Left kidney (tissue), 2 donors: ENCODE data around the gene C10orf67. TPM values are rescaled to one million over a fixed set of nuclear protein-coding genes. Genes with fewer than 3 reads are reported as not detected.

Experiments
- DNase-seq: peaks from one replicate; pipeline ENCODE4 v3.0.0-alpha.2; 2013
- polyA plus RNA-seq: library from polyadenylated mRNA; unstranded; fragments of 120-200 nt; gene quantifications from one replicate; pipeline ENCODE4 v1.2.1, GENCODE V29; 2013; ENCODE audit not compliant: insufficient read length

Gene C10orf67
- polyA plus RNA-seq, 1 donor: 2.7 TPM

DNA sequence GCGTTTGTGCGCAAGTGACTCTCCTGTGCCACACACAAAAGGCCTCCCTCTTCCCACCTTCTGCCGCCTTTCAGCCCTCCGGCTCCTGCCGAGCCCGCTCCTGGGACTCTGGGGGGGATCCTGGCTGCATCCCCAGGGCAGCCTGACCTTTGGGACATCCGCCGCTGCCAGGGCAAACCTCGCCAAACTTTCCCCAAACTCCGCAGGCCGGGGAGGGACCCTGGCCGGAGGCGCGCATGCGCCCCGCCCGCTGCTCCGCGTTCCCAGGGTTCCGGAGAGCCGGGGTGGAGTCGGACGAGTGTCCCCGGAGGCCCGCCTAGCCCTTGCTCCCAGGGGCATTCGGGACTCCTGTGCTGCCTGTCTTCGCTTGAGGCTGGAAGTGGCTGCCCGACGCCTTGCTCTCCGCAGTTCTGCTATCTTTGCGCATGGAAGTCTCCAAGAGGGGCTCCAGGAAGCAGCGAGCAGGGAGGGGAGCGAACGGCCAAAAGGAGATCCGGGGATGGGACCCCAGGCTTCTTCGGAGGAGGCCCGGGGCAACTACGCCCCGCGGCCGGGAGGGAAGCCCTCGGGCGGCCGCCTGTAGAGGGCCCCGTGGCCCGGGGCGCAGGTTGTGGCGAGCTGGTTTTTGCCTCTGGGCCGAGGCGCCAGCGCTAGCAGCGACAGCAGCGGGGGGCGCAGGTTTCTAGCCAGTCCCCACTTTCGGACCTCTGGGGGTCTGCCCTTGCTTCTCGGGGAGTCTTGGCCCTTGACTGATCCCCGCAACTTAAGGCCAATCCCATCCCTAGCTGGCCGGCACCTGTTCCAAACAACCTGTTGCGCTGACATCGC lies 145.4 kb downstream of the C10orf67 start:
- no peak for DNase-seq

DNA sequence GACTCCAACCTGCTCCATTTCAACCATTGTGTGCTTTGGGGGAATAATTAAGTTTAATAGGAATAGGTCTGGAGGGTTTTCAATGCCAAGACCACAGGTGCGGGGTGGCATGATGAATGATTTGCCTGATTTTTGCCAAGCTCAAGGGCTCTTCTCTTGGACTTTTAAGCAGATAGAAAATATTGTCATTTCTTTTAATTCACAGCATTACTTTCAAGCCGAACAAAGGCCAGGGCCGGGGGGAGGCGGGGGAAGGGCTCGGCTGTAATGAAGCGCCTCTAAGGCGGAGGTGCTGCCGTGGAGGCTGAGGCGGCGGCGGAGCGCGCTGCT lies 146.0 kb downstream of the C10orf67 start:
- no peak for DNase-seq

GRCh38 chr10:23197416-23197861 lies 147.2 kb downstream of the C10orf67 start:
- no peak for DNase-seq

DNA sequence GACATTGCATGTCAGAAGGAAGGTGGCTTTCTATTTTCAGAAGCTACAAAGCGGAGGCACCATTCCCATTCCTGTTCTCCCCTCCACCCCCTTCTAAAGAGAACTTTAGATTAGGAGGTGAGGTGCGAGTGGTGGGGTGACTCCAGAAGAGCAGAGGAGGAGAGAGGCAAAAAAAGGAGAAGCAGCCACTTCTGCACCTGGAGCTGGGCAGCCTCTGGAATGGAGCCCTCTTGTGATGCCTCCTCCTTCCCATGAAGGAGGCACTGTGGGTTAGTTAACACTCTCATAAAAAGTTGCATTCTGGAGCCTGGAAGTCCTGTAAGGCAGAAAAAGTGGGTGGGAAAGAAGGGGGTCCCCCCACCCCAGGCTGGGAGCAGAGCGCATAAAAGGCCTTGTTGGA lies 147.7 kb downstream of the C10orf67 start:
- no peak for DNase-seq

DNA sequence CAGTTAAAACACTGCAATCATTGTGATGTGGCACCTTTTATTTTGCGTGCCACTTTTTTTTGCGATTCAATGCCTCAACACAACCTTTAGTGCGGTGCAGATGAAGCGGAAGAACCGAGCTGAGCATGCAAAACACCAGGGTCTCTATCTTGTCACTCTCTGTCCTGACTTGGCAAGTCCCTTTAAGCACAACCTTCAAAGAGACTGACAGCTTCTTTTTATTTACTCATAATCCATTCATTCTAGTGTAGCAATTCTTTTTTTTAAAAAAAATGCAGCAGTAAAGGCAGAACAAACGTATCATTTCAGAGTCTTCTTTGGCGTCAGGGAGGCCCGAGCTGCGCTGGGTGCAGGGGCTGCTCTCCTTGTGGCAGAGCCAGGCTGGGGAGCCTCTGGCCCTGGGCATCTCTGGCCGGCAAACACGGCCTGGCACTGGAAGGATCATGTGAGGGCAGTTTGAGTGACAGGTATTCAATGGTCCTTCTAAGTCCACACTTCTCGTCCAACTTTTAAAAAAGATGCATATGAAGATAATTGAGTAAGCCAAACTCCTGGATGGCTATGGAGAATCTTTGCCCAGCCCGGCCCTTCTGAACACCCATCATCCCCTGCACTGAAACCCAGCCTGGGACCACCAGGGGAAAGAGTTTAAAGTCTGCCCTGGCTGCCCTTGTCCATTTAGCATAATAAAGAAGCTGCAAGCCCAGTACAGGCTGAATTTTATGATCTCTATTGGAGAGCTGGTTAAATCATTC lies 148.6 kb downstream of the C10orf67 start:
- DNase-seq: no peak

- no peak for DNase-seq
Observed at GRCh38 chr10:23194966-23195845, 149.4 kb downstream of the C10orf67 start.

DNA sequence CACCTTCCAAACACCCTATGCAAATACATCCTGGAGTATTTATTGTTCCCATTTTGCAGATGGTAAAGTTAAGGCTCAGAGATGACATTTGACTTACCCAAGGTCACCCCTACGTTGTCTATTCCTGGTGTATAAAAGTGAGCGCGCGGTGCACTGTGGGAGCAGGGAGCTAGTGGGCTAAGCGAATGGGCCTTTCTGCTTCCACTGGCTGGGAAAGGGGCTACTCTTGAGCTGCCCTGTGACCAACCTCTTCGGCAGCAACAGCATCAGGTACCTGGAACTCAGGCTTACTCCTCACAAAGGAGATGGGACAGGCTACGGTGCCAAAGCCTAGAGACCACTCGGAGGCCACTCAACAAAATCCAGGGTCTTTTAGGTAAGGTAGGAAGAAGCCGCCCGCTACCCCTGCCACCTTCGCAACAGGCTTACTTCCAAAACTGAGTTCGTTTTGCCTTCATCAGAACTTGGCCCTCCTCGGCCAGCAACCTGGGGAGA lies 150.1 kb downstream of the C10orf67 start:
- DNase-seq: no peak

GRCh38 chr10:23193435-23194074 lies 151.0 kb downstream of the C10orf67 start:
- DNase-seq: no peak

GRCh38 chr10:23192712-23193434 lies 151.7 kb downstream of the C10orf67 start:
- DNase-seq: no peak

DNA sequence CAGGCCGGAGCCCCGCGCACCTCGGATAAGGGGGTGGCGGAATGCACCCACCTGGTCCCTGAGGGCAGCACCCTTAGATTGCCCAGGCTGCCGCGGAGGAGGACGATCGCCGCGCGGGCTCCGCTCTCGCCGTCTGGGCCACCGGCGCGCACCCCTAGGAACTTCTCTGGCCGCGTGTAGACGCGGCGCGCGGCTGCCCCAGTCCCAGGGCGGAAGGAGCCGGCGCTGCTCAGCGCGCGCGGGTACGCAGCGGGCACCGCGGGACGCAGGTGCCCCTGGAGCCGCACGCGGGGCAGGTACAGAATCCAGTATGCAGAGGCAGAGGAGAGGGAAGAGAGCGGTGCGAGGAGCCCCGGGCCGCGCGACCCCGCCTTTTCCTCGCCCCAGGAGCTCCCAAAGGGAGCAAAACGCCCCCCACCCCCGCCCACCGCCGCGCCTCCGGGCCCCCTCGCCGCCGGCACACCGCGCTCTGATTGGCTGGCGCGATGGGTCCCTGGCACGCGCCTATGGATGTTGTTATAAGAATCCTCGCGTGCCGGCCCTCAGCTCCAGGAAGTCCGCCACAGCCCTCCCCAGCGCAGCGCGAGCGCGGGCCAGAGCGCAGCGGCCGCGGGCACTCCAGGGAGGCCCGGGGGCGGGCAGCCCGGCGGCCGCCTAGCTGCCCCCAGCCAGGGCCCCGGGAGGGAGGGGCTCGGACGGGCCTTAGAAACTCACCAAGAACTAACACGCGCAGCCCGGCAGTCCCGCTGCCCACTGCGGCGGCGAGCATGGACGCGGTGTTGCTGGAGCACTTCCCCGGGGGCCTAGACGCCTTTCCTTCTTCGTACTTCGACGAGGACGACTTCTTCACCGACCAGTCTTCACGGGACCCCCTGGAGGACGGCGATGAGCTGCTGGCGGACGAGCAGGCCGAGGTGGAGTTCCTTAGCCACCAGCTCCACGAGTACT lies 152.6 kb downstream of the C10orf67 start, which contains the start of gene PTF1A:
Gene PTF1A (plus strand): TSS at position 549 of the 948 bp plus-strand sequence. CDS start 219 bp downstream, at position 768.
- DNase-seq: no peak

- no peak for DNase-seq
Observed at GRCh38 chr10:23190872-23191763, 153.5 kb downstream of the C10orf67 start.

DNA sequence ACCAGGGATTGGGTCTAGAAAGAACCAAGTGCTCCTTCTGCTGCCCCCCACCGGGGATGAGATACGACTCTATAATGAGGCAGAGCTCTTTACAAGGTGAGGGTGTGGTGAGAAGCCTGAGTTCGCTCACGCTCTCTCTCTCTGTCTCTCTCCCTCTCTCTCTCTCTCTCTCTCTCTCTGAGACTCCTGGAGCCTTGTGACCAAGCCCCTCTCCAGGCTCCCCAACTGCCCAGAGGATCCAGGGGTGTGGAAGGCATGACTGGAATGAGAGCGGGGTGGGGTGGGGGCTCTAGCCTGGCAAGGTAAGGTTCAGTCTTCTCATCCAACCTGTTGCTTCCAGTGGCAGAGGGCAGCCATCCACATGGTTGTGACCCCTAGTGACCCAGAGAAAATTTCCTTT lies 155.6 kb downstream of the C10orf67 start:
- no peak for DNase-seq

- DNase-seq: no peak
Observed at GRCh38 chr10:23187155-23187554, 157.4 kb downstream of the C10orf67 start.

DNA sequence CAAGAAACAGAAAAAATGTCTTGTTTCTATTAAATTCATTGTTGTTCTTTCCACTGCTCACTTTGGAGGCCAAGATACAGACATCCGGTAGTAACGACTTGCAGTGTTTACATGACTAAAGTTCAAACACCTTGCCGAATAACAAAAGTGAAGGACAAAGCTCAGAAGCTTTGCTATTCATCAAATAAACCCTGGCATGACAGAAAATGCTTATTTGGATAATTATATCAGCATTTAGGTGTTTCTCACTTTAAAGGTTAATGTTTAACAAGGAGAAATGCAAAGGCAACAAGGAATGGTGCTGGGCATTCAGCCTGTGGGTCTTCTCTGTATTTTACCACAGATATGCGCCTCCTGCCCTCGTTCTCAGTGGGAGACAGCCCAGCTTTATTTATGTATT lies 157.9 kb downstream of the C10orf67 start:
- no peak for DNase-seq

DNA sequence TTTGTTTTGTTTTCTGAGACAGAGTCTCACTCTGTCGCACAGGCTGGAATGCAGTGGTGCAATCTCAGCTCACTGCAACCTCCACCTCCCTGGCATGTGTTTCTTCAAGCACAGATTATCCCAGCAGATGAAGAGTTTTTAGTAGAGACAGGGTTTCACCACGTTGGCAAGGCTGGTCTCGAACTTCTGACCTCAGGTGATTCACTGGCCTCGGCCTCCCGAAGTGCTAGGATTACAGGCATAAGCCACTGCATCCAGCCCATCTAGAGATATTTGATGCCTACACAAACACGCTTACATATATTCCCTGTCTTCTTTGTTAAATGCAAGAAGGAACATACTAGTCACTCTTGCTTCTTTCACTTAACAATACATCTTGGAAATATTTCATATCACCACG lies 158.4 kb downstream of the C10orf67 start:
- no peak for DNase-seq

- DNase-seq: no peak
Observed at GRCh38 chr10:23174977-23175512, 169.6 kb downstream of the C10orf67 start.

DNA sequence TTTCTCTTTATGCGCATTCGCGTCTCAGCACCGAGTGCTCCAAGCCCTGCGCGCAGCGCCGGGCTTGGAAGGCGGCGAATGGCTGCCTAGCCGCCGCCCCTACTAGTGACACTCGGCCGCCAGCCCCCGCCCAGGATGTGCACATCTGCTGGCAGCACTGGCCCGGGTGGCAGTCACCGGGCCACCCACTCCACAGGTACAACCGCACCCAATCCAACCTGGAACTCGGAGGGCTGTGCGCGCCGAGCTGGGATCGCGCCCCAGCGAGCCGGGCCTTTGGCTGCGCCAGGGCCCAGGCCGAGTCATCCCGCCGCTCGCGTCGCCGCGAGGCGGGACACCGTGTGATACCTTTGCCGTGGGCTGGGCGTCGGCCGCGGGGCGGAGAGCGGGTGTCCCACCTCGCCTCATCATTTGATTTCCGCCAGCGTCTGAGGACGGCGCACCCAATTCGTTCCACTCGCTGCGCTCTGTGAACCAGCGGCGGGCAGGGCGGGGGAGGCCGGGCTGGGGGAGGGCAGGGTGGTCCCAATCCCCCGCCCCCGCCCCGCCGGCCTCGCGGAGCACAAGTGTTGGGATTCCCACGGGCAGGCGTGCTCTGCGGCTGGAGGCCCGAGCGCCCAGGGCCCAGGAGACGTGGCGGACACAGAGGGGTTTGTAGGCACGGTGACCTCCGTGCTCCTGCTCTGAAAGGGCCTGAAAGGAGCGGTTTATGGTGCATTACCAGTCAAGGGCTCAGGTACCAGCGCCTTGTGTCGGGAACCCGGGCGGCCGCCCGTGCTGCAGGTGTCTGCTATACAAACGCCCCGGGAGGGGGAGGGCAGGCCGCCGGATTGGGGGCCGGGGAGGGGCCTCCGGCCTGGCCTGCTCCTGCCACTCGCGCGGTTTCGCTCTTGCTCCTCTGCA lies 170.3 kb downstream of the C10orf67 start:
- no peak for DNase-seq
